GM23338 (cell line): ENCODE measurements around the gene GNAI1.

Source experiments
- EZH2 ChIP-seq: fragments of 200-600 bp; sonication (generic); IDR thresholded peaks from one replicate; pipeline ENCODE4 v1.8.0; 2017; ENCODE audit warnings: antibody characterized with exemption, mild to moderate bottlenecking, low read depth; ENCODE audit not compliant: unreplicated experiment
- EZH2phosphoT487 ChIP-seq: fragments of 200-600 bp; sonication (generic); IDR thresholded peaks from one replicate; pipeline ENCODE4 v1.8.1; 2018; ENCODE audit warnings: antibody characterized with exemption; ENCODE audit not compliant: unreplicated experiment
- JUNB ChIP-seq: IDR thresholded peaks from one replicate; pipeline ENCODE4 v1.6.1; 2016; ENCODE audit warnings: antibody characterized with exemption; ENCODE audit not compliant: unreplicated experiment
- POLR2AphosphoS5 ChIP-seq: IDR thresholded peaks from 2 replicates; pipeline ENCODE4 v1.6.1; 2016; ENCODE audit warnings: antibody characterized with exemption, low read depth
- TF ChIP-seq, protein P1 (sequence below), 2 experiments: fragments of 200-600 bp in 1 of 2; sonication (generic) in 1 of 2; conservative IDR thresholded peaks; 2 replicates each; pipeline versions ENCODE4 v1.5.1 to v1.6.1; 2016 to 2017; ENCODE audit warnings: antibody characterized with exemption in 2 of 2, low read depth in 2 of 2, mild to moderate bottlenecking in 2 of 2, moderate library complexity in 1 of 2
- TF ChIP-seq, protein P2 (sequence below): fragments of 250-450 bp; sonication (Bioruptor Pico); IDR thresholded peaks from 2 replicates; pipeline ENCODE4 v1.5.0; 2020; ENCODE audit warnings: mild to moderate bottlenecking, moderate library complexity

DNA sequence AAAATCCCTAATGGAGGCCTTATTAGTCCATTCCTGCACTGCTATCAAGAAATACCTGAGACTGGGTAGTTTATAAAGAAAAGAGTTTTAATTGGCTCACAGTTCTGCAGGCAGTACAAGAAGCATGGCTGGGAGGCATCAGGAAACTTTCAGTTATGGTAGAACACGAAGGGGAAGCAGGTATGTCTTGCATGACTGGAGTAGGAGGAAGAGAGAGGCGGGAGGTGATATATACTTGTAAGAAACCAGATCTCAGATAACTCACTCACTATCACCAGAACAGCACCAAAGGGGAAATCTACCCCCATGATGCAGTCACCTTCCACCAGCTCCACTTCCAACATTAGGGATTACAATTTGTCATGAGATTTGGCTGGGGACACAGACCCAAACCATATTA, 35.8 kb downstream of the GNAI1 start:
- TF ChIP-seq, protein P1, sequence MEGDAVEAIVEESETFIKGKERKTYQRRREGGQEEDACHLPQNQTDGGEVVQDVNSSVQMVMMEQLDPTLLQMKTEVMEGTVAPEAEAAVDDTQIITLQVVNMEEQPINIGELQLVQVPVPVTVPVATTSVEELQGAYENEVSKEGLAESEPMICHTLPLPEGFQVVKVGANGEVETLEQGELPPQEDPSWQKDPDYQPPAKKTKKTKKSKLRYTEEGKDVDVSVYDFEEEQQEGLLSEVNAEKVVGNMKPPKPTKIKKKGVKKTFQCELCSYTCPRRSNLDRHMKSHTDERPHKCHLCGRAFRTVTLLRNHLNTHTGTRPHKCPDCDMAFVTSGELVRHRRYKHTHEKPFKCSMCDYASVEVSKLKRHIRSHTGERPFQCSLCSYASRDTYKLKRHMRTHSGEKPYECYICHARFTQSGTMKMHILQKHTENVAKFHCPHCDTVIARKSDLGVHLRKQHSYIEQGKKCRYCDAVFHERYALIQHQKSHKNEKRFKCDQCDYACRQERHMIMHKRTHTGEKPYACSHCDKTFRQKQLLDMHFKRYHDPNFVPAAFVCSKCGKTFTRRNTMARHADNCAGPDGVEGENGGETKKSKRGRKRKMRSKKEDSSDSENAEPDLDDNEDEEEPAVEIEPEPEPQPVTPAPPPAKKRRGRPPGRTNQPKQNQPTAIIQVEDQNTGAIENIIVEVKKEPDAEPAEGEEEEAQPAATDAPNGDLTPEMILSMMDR (conservative IDR thresholded peaks at IDR 0.05; ENCODE audit: low read depth in 2 of 2) = no peak
- TF ChIP-seq POLR2AphosphoS5 (no peak), EZH2phosphoT487 (no peak), JUNB (no peak), EZH2 (no peak)
- TF ChIP-seq, protein P2, sequence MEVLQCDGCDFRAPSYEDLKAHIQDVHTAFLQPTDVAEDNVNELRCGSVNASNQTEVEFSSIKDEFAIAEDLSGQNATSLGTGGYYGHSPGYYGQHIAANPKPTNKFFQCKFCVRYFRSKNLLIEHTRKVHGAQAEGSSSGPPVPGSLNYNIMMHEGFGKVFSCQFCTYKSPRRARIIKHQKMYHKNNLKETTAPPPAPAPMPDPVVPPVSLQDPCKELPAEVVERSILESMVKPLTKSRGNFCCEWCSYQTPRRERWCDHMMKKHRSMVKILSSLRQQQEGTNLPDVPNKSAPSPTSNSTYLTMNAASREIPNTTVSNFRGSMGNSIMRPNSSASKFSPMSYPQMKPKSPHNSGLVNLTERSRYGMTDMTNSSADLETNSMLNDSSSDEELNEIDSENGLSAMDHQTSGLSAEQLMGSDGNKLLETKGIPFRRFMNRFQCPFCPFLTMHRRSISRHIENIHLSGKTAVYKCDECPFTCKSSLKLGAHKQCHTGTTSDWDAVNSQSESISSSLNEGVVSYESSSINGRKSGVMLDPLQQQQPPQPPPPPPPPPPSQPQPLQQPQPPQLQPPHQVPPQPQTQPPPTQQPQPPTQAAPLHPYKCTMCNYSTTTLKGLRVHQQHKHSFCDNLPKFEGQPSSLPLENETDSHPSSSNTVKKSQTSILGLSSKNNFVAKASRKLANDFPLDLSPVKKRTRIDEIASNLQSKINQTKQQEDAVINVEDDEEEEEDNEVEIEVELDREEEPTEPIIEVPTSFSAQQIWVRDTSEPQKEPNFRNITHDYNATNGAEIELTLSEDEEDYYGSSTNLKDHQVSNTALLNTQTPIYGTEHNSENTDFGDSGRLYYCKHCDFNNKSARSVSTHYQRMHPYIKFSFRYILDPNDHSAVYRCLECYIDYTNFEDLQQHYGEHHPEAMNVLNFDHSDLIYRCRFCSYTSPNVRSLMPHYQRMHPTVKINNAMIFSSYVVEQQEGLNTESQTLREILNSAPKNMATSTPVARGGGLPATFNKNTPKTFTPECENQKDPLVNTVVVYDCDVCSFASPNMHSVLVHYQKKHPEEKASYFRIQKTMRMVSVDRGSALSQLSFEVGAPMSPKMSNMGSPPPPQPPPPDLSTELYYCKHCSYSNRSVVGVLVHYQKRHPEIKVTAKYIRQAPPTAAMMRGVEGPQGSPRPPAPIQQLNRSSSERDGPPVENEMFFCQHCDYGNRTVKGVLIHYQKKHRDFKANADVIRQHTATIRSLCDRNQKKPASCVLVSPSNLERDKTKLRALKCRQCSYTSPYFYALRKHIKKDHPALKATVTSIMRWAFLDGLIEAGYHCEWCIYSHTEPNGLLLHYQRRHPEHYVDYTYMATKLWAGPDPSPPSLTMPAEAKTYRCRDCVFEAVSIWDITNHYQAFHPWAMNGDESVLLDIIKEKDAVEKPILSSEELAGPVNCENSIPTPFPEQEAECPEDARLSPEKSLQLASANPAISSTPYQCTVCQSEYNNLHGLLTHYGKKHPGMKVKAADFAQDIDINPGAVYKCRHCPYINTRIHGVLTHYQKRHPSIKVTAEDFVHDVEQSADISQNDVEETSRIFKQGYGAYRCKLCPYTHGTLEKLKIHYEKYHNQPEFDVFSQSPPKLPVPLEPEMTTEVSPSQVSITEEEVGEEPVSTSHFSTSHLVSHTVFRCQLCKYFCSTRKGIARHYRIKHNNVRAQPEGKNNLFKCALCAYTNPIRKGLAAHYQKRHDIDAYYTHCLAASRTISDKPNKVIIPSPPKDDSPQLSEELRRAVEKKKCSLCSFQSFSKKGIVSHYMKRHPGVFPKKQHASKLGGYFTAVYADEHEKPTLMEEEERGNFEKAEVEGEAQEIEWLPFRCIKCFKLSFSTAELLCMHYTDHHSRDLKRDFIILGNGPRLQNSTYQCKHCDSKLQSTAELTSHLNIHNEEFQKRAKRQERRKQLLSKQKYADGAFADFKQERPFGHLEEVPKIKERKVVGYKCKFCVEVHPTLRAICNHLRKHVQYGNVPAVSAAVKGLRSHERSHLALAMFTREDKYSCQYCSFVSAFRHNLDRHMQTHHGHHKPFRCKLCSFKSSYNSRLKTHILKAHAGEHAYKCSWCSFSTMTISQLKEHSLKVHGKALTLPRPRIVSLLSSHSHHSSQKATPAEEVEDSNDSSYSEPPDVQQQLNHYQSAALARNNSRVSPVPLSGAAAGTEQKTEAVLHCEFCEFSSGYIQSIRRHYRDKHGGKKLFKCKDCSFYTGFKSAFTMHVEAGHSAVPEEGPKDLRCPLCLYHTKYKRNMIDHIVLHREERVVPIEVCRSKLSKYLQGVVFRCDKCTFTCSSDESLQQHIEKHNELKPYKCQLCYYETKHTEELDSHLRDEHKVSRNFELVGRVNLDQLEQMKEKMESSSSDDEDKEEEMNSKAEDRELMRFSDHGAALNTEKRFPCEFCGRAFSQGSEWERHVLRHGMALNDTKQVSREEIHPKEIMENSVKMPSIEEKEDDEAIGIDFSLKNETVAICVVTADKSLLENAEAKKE (CRISPR knock-in tag) = no peak
